K562 (cell line): Measurements from ENCODE around the gene DLGAP1. TPM values are rescaled to one million over a fixed set of nuclear protein-coding genes. Genes with fewer than 3 reads are reported as not detected.

Source experiments
- ATAC-seq: fragments of 200-7000 bp; cut with Tn5 transposase; 3 replicates; pipeline ENCODE4 v1.9.1; 2020; ENCODE audit warnings: moderate library complexity
- BruUV-seq: library from RNA; stranded (reverse); fragments of 400-500 nt; replicated peaks from 2 replicates; lab custom pipeline; 2021; lab: Mats Ljungman, UMichigan
- CTCF ChIA-PET: fragments of 300-600 bp; formaldehyde crosslinking; extraction: SDS; loops from one replicate; lab custom pipeline; 2021; ENCODE audit warnings: low intra/inter-chr PET ratio; lab: Yijun Ruan, JAX
- POLR2A ChIA-PET: fragments of 300-600, 350-650 bp; sonication (Branson Sonifier 250); formaldehyde crosslinking; extraction: SDS; loops from one replicate; lab custom pipeline; 2021; ENCODE audit warnings: antibody characterized with exemption, inconsistent platforms; lab: Yijun Ruan, JAX
- DNase-seq, 4 experiments: peaks; one replicate each; pipeline versions ENCODE4 v3.0.0 to v3.0.0-alpha.2; 2011 to 2018; ENCODE audit warnings: low spot score in 3 of 4, mixed read lengths in 3 of 4; ENCODE audit errors: extremely low read depth in 1 of 4
- FAIRE-seq: peaks from 2 replicates; lab custom pipeline; 2011; peaks lifted over from hg19 to GRCh38; lab: Jason Lieb, UNC
- H2AFZ ChIP-seq: 2 replicates; pipeline ENCODE4 v1.6.0; 2011; ENCODE audit warnings: low read depth, low read length, control low read depth, inconsistent platforms
- H3K27ac ChIP-seq: fragments of 200-600 bp; 3 replicates; pipeline ENCODE4 v1.8.0; 2011; ENCODE audit warnings: low read depth, mild to moderate bottlenecking, control low read depth, inconsistent platforms, low read length, moderate library complexity, mixed read lengths; ENCODE audit errors: extremely low read depth
- H3K27me3 ChIP-seq, 2 experiments: fragments of 300-600 bp in 1 of 2; 2 replicates in 1 of 2; 3 replicates in 1 of 2; pipeline versions ENCODE4 v1.6.0 to v1.8.0; 2011; ENCODE audit warnings: inconsistent platforms in 2 of 2, low read length in 2 of 2, mild to moderate bottlenecking in 1 of 2, mixed read lengths in 1 of 2, moderate library complexity in 1 of 2; ENCODE audit not compliant: control insufficient read depth in 2 of 2, insufficient read depth in 2 of 2
- H3K36me3 ChIP-seq: fragments of 300-600 bp; 3 replicates; pipeline ENCODE4 v1.8.0; 2011; ENCODE audit warnings: mild to moderate bottlenecking, low read length, inconsistent platforms; ENCODE audit not compliant: control insufficient read depth, insufficient read depth
- H3K4me1 ChIP-seq, 2 experiments: fragments of 200-600 bp in 1 of 2; replicated peaks in 1 of 2; 2 replicates in 1 of 2; 3 replicates in 1 of 2; pipeline versions ENCODE4 v1.5.1 to v1.8.0; 2011; ENCODE audit warnings: inconsistent platforms in 2 of 2, low read length in 2 of 2, mild to moderate bottlenecking in 1 of 2, mixed read lengths in 1 of 2, moderate library complexity in 1 of 2; ENCODE audit not compliant: control insufficient read depth in 2 of 2, insufficient read depth in 2 of 2
- H3K4me2 ChIP-seq: 2 replicates; pipeline ENCODE4 v1.6.1; 2011; ENCODE audit warnings: low read length, control low read depth, inconsistent platforms, mixed read lengths; ENCODE audit not compliant: insufficient read depth
- H3K4me3 ChIP-seq: fragments of 200-600 bp; sonication (generic), shearing (Covaris generic); 2 replicates; pipeline ENCODE4 v1.5.1; 2016; ENCODE audit warnings: control low read depth, inconsistent platforms
- H3K79me2 ChIP-seq: fragments of 200-600 bp; 3 replicates; pipeline ENCODE4 v1.8.0; 2011; ENCODE audit warnings: low read length, inconsistent platforms; ENCODE audit not compliant: control insufficient read depth, insufficient read depth
- H3K9ac ChIP-seq, 2 experiments: 2 replicates each; pipeline versions ENCODE4 v1.6.0 to v1.6.1; 2011; ENCODE audit warnings: low read depth in 2 of 2, low read length in 2 of 2, control low read depth in 1 of 2, inconsistent platforms in 1 of 2, mild to moderate bottlenecking in 1 of 2, mixed read lengths in 1 of 2; ENCODE audit not compliant: insufficient read depth in 1 of 2
- H3K9me1 ChIP-seq: one replicate; pipeline ENCODE4 v1.6.0; 2011; ENCODE audit warnings: inconsistent platforms, mild to moderate bottlenecking, low read length, moderate library complexity; ENCODE audit not compliant: control insufficient read depth, insufficient read depth
- H3K9me3 ChIP-seq: replicated peaks from 2 replicates; pipeline ENCODE4 v1.5.1; 2011; ENCODE audit warnings: low read depth, low read length, inconsistent platforms; ENCODE audit not compliant: control insufficient read depth, insufficient read depth
- H4K20me1 ChIP-seq: replicated peaks from 2 replicates; pipeline ENCODE4 v1.6.1; 2011; ENCODE audit warnings: low read length, inconsistent platforms, mixed read lengths; ENCODE audit not compliant: control insufficient read depth, insufficient read depth
- ARID2 ChIP-seq: fragments of 450-650 bp; IDR thresholded peaks from 2 replicates; pipeline ENCODE4 v1.6.1; 2017; ENCODE audit warnings: antibody characterized with exemption, mild to moderate bottlenecking
- BCL6 ChIP-seq: fragments of 250-450 bp; sonication (Bioruptor Pico); IDR thresholded peaks from 2 replicates; pipeline ENCODE4 v1.4.0; 2020
- FUS ChIP-seq: fragments of 200-400 bp; formaldehyde crosslinking; optimal IDR thresholded peaks from 2 replicates; pipeline ENCODE3; 2017; ENCODE audit warnings: low read depth, low read length
- MAZ ChIP-seq, 2 experiments: fragments of 450-650 bp in 1 of 2; sonication (generic) in 1 of 2; formaldehyde crosslinking; IDR thresholded peaks in 1 of 2; conservative IDR thresholded peaks in 1 of 2; 2 replicates each; pipeline versions ENCODE4 v1.4.0 to v1.5.0; 2020; ENCODE audit warnings: mild to moderate bottlenecking in 1 of 2, missing genetic modification reagents in 1 of 2
- NFIC ChIP-seq: fragments of 450-650 bp; IDR thresholded peaks from 2 replicates; pipeline ENCODE4 v1.6.1; 2017; ENCODE audit warnings: mild to moderate bottlenecking, inconsistent platforms
- RBM34 ChIP-seq: fragments of 200-400 bp; formaldehyde crosslinking; IDR thresholded peaks from 2 replicates; pipeline ENCODE4 v1.6.1; 2018; ENCODE audit warnings: low read length, borderline replicate concordance; ENCODE audit not compliant: insufficient read depth
- SETDB1 ChIP-seq: IDR thresholded peaks from one replicate; pipeline ENCODE4 v1.6.1; 2012; ENCODE audit warnings: low read length, control low read depth, inconsistent platforms
- U2AF2 ChIP-seq: fragments of 200-400 bp; formaldehyde crosslinking; optimal IDR thresholded peaks from 2 replicates; pipeline ENCODE3; 2017; ENCODE audit warnings: low read depth, mild to moderate bottlenecking, low read length
- ZNF384 ChIP-seq: IDR thresholded peaks from 2 replicates; pipeline ENCODE4 v1.6.1; 2012; ENCODE audit warnings: low read depth, low read length, improper control_type of control experiment
- WGBS: fragments of 100-300 bp; shearing (Covaris generic); methylation state at CpG from one replicate; pipeline ENCODE4 v1.1.6; 2016; ENCODE audit warnings: low coverage, mixed read lengths; ENCODE audit not compliant: insufficient coverage; ENCODE audit errors: missing lambda C conversion rate; 5-methylcytosine and 5-hydroxymethylcytosine counted together
- in situ Hi-C: fragments of 300-500 bp; cut with MboI; formaldehyde crosslinking; loops from 4 replicates; pipeline ENCODE4 v1.15.0; 2018; ENCODE audit warnings: inconsistent platforms, mixed read lengths
- intact Hi-C: fragments of 100-400 bp; cut with micrococcal nuclease; formaldehyde crosslinking; loops from 2 replicates; pipeline ENCODE4 v1.14.2; 2022
- polyA plus RNA-seq, 8 experiments: library from polyadenylated mRNA; depleted of rRNA in 4 of 8; stranded (reverse) in 5 of 8; unstranded in 3 of 8; fragments of >200 nt; fragmentation: Nextera tagmentation in 2 of 8; fragmentation: Illumina TruSeq in 1 of 8; extraction: Ambion mirVana in 2 of 8; extraction: Trizol in 1 of 8; gene quantifications; 2 replicates each; pipeline versions ENCODE4 v1.2.1 to v1.2.3, GENCODE V29; 2011 to 2014; ENCODE audit warnings: inconsistent platforms in 1 of 8, missing spikeins in 1 of 8
- total RNA-seq, 7 experiments: library from RNA; depleted of rRNA in 6 of 7; stranded (reverse); fragments of >200 nt in 6 of 7; fragmentation: Illumina TruSeq in 2 of 7; extraction: Trizol in 2 of 7; gene quantifications; 2 replicates each; pipeline versions ENCODE4 v1.2.1 to v1.2.3, GENCODE V29; 2011 to 2021; ENCODE audit warnings: low replicate concordance in 1 of 7
- TF ChIP-seq, protein P1 (sequence below): fragments of 150-350 bp; conservative IDR thresholded peaks from 2 replicates; pipeline ENCODE4 v1.6.1; 2014; ENCODE audit warnings: low read length
- TF ChIP-seq, protein P2 (sequence below): fragments of 200-800 bp; sonication (Bioruptor generic); IDR thresholded peaks from 2 replicates; pipeline ENCODE4 v1.6.1; 2017; ENCODE audit warnings: missing genetic modification characterization, missing compliant biosample characterization
- TF ChIP-seq, protein P3 (sequence below): fragments of 450-650 bp; formaldehyde crosslinking; IDR thresholded peaks from 2 replicates; pipeline ENCODE4 v1.4.0; 2020; ENCODE audit warnings: mild to moderate bottlenecking
- TF ChIP-seq, protein P4 (sequence below): IDR thresholded peaks from 3 replicates; pipeline ENCODE4 v1.6.1; 2011; ENCODE audit warnings: borderline replicate concordance, mild to moderate bottlenecking, moderate library complexity; ENCODE audit not compliant: insufficient read length; ENCODE audit errors: extremely low read depth

DLGAP1 gene
- total and polyA plus RNA-seq, 9 of the 15 experiments (the other 6 are each of a cell fraction or from before 2014, with no cell fraction given) = 0.04 to 0.22 (median 0.08) TPM

DNA sequence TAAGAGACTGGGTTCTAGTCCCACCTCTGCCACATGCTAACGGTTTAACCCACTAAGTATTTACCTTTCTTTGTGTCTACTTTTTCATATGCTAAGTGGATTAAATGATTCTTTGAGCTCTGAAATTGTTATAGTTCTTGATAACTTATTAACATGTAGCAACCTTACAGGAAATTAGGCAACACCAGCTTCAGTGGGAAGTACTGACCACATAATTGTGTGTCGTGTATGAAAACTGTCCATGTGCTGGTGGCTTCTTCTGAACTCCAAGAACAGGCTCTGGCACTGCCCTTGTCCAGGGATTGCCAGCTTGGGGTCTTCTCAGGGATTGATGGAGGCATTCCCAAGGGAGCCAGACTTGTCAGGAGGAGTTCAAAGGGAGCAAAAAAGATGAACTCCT is 577.4 kb downstream of the DLGAP1 start (continued):
- TF ChIP-seq, protein P1, sequence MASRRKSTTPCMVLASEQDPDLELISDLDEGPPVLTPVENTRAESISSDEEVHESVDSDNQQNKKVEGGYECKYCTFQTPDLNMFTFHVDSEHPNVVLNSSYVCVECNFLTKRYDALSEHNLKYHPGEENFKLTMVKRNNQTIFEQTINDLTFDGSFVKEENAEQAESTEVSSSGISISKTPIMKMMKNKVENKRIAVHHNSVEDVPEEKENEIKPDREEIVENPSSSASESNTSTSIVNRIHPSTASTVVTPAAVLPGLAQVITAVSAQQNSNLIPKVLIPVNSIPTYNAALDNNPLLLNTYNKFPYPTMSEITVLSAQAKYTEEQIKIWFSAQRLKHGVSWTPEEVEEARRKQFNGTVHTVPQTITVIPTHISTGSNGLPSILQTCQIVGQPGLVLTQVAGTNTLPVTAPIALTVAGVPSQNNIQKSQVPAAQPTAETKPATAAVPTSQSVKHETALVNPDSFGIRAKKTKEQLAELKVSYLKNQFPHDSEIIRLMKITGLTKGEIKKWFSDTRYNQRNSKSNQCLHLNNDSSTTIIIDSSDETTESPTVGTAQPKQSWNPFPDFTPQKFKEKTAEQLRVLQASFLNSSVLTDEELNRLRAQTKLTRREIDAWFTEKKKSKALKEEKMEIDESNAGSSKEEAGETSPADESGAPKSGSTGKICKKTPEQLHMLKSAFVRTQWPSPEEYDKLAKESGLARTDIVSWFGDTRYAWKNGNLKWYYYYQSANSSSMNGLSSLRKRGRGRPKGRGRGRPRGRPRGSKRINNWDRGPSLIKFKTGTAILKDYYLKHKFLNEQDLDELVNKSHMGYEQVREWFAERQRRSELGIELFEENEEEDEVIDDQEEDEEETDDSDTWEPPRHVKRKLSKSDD = no peak
- TF ChIP-seq, protein P2, sequence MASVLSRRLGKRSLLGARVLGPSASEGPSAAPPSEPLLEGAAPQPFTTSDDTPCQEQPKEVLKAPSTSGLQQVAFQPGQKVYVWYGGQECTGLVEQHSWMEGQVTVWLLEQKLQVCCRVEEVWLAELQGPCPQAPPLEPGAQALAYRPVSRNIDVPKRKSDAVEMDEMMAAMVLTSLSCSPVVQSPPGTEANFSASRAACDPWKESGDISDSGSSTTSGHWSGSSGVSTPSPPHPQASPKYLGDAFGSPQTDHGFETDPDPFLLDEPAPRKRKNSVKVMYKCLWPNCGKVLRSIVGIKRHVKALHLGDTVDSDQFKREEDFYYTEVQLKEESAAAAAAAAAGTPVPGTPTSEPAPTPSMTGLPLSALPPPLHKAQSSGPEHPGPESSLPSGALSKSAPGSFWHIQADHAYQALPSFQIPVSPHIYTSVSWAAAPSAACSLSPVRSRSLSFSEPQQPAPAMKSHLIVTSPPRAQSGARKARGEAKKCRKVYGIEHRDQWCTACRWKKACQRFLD = no peak
- TF ChIP-seq U2AF2 = no peak
- TF ChIP-seq SETDB1 = no peak
- TF ChIP-seq MAZ (CRISPR knock-in tag; conservative IDR thresholded peaks at IDR 0.05 in 1 of 2, IDR thresholded peaks at IDR 0.05 in 1 of 2) = no peak
- TF ChIP-seq NFIC = no peak

DNA sequence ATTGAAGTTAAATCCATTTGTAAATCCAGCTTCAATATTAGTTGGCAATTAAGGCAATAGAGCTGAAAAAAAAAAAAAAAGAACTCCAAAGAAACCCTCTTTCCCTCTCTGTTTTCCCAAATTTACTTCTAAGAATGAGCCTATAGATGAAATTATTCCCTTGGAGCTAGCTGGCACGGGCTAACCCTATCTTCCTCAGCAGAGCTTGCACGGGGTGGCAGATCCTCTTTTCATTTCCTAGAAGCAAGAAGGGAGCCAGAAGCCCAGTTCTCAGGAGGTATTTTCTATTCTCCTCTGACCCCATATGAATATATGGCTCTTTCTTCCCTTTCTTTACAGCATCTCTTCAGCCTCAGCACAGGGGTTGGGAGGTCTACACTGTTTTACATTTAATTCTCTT is 579.1 kb downstream of the DLGAP1 start:
- Histone ChIP-seq H3K9me3 (no peaks in the 10 kb centered on the region), H3K79me2 (no peaks in the 10 kb centered on the region), H2AFZ (no peak overlapping the region), H3K4me3 (no peak overlapping the region), H4K20me1 (no peaks in the 10 kb centered on the region), H3K27ac (no peak overlapping the region), H3K4me1 (peaks cover 0 to 11% of the 10 kb centered on the region in 2 experiments; a peak in 1 of 5 replicates), H3K27me3 (peaks cover 12 to 21% of the 10 kb centered on the region in 2 experiments; a peak in 4 of 5 replicates), H3K9me1 (no peaks in the 10 kb centered on the region), H3K9ac (no peak overlapping the region), H3K36me3 (no peaks in the 10 kb centered on the region), H3K4me2 (no peak overlapping the region)
- TF ChIP-seq FUS = no peak
- TF ChIP-seq BCL6 = no peak
- TF ChIP-seq, protein P3, sequence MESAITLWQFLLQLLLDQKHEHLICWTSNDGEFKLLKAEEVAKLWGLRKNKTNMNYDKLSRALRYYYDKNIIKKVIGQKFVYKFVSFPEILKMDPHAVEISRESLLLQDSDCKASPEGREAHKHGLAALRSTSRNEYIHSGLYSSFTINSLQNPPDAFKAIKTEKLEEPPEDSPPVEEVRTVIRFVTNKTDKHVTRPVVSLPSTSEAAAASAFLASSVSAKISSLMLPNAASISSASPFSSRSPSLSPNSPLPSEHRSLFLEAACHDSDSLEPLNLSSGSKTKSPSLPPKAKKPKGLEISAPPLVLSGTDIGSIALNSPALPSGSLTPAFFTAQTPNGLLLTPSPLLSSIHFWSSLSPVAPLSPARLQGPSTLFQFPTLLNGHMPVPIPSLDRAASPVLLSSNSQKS (CRISPR knock-in tag) = no peak
- TF ChIP-seq MAZ (CRISPR knock-in tag; conservative IDR thresholded peaks at IDR 0.05 in 1 of 2, IDR thresholded peaks at IDR 0.05 in 1 of 2) = no peak
- TF ChIP-seq ARID2 = no peak
- no peak for TF ChIP-seq ZNF384
- TF ChIP-seq, protein P4, sequence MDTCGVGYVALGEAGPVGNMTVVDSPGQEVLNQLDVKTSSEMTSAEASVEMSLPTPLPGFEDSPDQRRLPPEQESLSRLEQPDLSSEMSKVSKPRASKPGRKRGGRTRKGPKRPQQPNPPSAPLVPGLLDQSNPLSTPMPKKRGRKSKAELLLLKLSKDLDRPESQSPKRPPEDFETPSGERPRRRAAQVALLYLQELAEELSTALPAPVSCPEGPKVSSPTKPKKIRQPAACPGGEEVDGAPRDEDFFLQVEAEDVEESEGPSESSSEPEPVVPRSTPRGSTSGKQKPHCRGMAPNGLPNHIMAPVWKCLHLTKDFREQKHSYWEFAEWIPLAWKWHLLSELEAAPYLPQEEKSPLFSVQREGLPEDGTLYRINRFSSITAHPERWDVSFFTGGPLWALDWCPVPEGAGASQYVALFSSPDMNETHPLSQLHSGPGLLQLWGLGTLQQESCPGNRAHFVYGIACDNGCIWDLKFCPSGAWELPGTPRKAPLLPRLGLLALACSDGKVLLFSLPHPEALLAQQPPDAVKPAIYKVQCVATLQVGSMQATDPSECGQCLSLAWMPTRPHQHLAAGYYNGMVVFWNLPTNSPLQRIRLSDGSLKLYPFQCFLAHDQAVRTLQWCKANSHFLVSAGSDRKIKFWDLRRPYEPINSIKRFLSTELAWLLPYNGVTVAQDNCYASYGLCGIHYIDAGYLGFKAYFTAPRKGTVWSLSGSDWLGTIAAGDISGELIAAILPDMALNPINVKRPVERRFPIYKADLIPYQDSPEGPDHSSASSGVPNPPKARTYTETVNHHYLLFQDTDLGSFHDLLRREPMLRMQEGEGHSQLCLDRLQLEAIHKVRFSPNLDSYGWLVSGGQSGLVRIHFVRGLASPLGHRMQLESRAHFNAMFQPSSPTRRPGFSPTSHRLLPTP = no peak
- TF ChIP-seq RBM34 = no peak
- ATAC-seq = no peak
- CTCF ChIA-PET = no interaction called here
- POLR2A ChIA-PET = interaction anchor here (0.8 to 1.5 kb wide), 4 partner anchors 8 to 170 kb away, joined by 3 to 6 read pairs (median 4); no protein-coding TSS in a partner anchor
- BruUV-seq = no TSS peak
- intact Hi-C loops = no loop called here
- DNase-seq = no peak
- no peak for FAIRE-seq
- in situ Hi-C loops = no loop called here
- 0% methylated on average over 2 of the region's 2 CpGs for WGBS
